GM12878 (cell line): ENCODE measurements around the gene PRKN. TPM values are rescaled to one million over a fixed set of nuclear protein-coding genes. Genes with fewer than 3 reads are reported as not detected.

ENCODE experiments used
- ATAC-seq: fragments of 200-7000 bp; cut with Tn5 transposase; 3 replicates; pipeline ENCODE4 v1.9.1; 2020; ENCODE audit warnings: mild to moderate bottlenecking, moderate library complexity
- BruUV-seq: library from RNA; stranded (reverse); fragments of 400-500 nt; replicated peaks from 2 replicates; lab custom pipeline; 2021; lab: Mats Ljungman, UMichigan
- CTCF ChIA-PET: fragments of 300-600 bp; sonication (Branson Sonifier 250); formaldehyde crosslinking; extraction: SDS; loops from one replicate; lab custom pipeline; 2021; ENCODE audit warnings: inconsistent platforms; lab: Yijun Ruan, JAX
- POLR2A ChIA-PET: fragments of 350-600 bp; formaldehyde crosslinking; extraction: SDS; loops from one replicate; lab custom pipeline; 2021; ENCODE audit warnings: inconsistent platforms; lab: Charles Lee
- RAD21 ChIA-PET: fragments of 300-600 bp; sonication (Branson Sonifier 250); formaldehyde crosslinking; loops from one replicate; lab custom pipeline; 2023; ENCODE audit warnings: antibody characterized with exemption; ENCODE audit not compliant: unreplicated experiment; lab: Charles Lee
- SMC1A ChIA-PET: fragments of 300-600 bp; sonication (Branson Sonifier 250); formaldehyde crosslinking; loops from one replicate; lab custom pipeline; 2023; ENCODE audit not compliant: unreplicated experiment, uncharacterized antibody; lab: Charles Lee
- DNase-seq: peaks from one replicate; pipeline ENCODE4 v3.0.0-alpha.2; 2011; ENCODE audit warnings: low read depth, low spot score
- FAIRE-seq: peaks from 3 replicates; lab custom pipeline; 2011; peaks lifted over from hg19 to GRCh38; lab: Jason Lieb, UNC
- H2AFZ ChIP-seq: 2 replicates; pipeline ENCODE4 v1.6.0; 2011; ENCODE audit warnings: low read depth, low read length, control low read depth; ENCODE audit not compliant: control insufficient read depth
- H3K27ac ChIP-seq: 2 replicates; pipeline ENCODE4 v1.5.1; 2011; ENCODE audit warnings: control low read depth; ENCODE audit not compliant: control insufficient read depth, insufficient read depth
- H3K27me3 ChIP-seq, 2 experiments: replicated peaks in 1 of 2; 2 replicates each; pipeline versions ENCODE4 v1.6.0 to v1.6.1; 2011; ENCODE audit warnings: low read length in 1 of 2; ENCODE audit not compliant: control insufficient read depth in 2 of 2, insufficient read depth in 2 of 2
- H3K36me3 ChIP-seq, 2 experiments: 2 replicates each; pipeline ENCODE4 v1.5.1; 2011; ENCODE audit warnings: low read length in 1 of 2; ENCODE audit not compliant: control insufficient read depth in 2 of 2, insufficient read depth in 2 of 2
- H3K4me1 ChIP-seq: 2 replicates; pipeline ENCODE4 v1.6.1; 2011; ENCODE audit warnings: mild to moderate bottlenecking, low read length, moderate library complexity, mixed read lengths; ENCODE audit not compliant: control insufficient read depth, insufficient read depth
- H3K4me2 ChIP-seq: 2 replicates; pipeline ENCODE4 v1.6.0; 2011; ENCODE audit warnings: control low read depth; ENCODE audit not compliant: control insufficient read depth, insufficient read depth
- H3K4me3 ChIP-seq: fragments of 200-600 bp; sonication (generic); 2 replicates; pipeline ENCODE4 v1.5.1; 2016
- H3K79me2 ChIP-seq: 2 replicates; pipeline ENCODE4 v1.6.0; 2011; ENCODE audit warnings: low read length; ENCODE audit not compliant: control insufficient read depth, insufficient read depth
- H3K9ac ChIP-seq: 2 replicates; pipeline ENCODE4 v1.8.0; 2011; ENCODE audit warnings: low read length, control low read depth, mixed read lengths; ENCODE audit not compliant: control insufficient read depth, insufficient read depth
- H3K9me3 ChIP-seq: replicated peaks from 3 replicates; pipeline ENCODE4 v1.5.1; 2011; ENCODE audit warnings: mild to moderate bottlenecking, low read length; ENCODE audit not compliant: control insufficient read depth, insufficient read depth
- H4K20me1 ChIP-seq: 2 replicates; pipeline ENCODE4 v1.6.0; 2011; ENCODE audit not compliant: control insufficient read depth, insufficient read depth
- HDAC6 ChIP-seq: fragments of 200-600 bp; sonication (generic); IDR thresholded peaks from one replicate; pipeline ENCODE4 v1.8.0; 2017; ENCODE audit warnings: antibody characterized with exemption; ENCODE audit not compliant: unreplicated experiment
- IKZF1 ChIP-seq: fragments of 450-650 bp; conservative IDR thresholded peaks from 2 replicates; pipeline ENCODE4 v1.6.1; 2017; ENCODE audit warnings: antibody characterized with exemption, mild to moderate bottlenecking
- IRF3 ChIP-seq: fragments of 450-650 bp; IDR thresholded peaks from 2 replicates; pipeline ENCODE4 v1.6.1; 2014; ENCODE audit warnings: mild to moderate bottlenecking
- MXI1 ChIP-seq: fragments of 150-350 bp; IDR thresholded peaks from 2 replicates; pipeline ENCODE4 v1.6.1; 2011; ENCODE audit warnings: low read depth, mild to moderate bottlenecking, inconsistent platforms, low read length, improper control_type of control experiment
- NFIC ChIP-seq: IDR thresholded peaks from 2 replicates; pipeline ENCODE4 v1.6.1; 2012; ENCODE audit warnings: low read depth, mild to moderate bottlenecking, inconsistent platforms, low read length, moderate library complexity
- NR2F1 ChIP-seq: fragments of 450-650 bp; conservative IDR thresholded peaks from 2 replicates; pipeline ENCODE4 v1.6.1; 2017; ENCODE audit warnings: mild to moderate bottlenecking
- PAX5 ChIP-seq: IDR thresholded peaks from 2 replicates; pipeline ENCODE4 v1.6.1; 2011; ENCODE audit warnings: low read depth, low read length, borderline replicate concordance
- PAX8 ChIP-seq: fragments of 450-650 bp; IDR thresholded peaks from 2 replicates; pipeline ENCODE4 v1.6.1; 2017; ENCODE audit warnings: mild to moderate bottlenecking, moderate library complexity
- ZBED1 ChIP-seq: IDR thresholded peaks from 2 replicates; pipeline ENCODE4 v1.6.1; 2016; ENCODE audit warnings: borderline replicate concordance
- WGBS: methylation state at CpG from one replicate; pipeline ENCODE4 v1.1.6; 2016; ENCODE audit warnings: low lambda C conversion rate; ENCODE audit not compliant: insufficient replicate concordance, insufficient coverage; ENCODE audit errors: missing lambda C conversion rate; 5-methylcytosine and 5-hydroxymethylcytosine counted together
- in situ Hi-C: fragments of 300-500 bp; cut with MboI; formaldehyde crosslinking; loops from 9 replicates; pipeline ENCODE4 v1.14.3; 2018; ENCODE audit warnings: mixed read lengths
- intact Hi-C: fragments of 100-400 bp; cut with micrococcal nuclease; formaldehyde crosslinking; loops from one replicate; pipeline ENCODE4 v1.14.2; 2022; ENCODE audit not compliant: unreplicated experiment
- polyA plus RNA-seq, 11 experiments: library from polyadenylated mRNA; depleted of rRNA in 4 of 11; unstranded in 6 of 11; stranded (reverse) in 5 of 11; fragments of >200 nt; fragmentation: Nextera tagmentation in 4 of 11; fragmentation: Illumina TruSeq in 1 of 11; extraction: Ambion mirVana in 4 of 11; extraction: Trizol in 1 of 11; gene quantifications; 1 replicate in 1 of 11; 2 replicates in 10 of 11; pipeline versions ENCODE4 v1.2.1 to v1.2.3, GENCODE V29; 2011 to 2016; ENCODE audit warnings: inconsistent platforms in 2 of 11, missing spikeins in 2 of 11, low read depth in 1 of 11
- total RNA-seq, 4 experiments: library from RNA; depleted of rRNA in 3 of 4; stranded (reverse); fragments of >200 nt in 3 of 4; fragmentation: Illumina TruSeq in 1 of 4; extraction: Trizol in 1 of 4; gene quantifications; 2 replicates each; pipeline versions ENCODE4 v1.2.1 to v1.2.3, GENCODE V29; 2013 to 2021

Gene PRKN
- total and polyA plus RNA-seq, 10 of the 15 experiments (the other 5 are each of a cell fraction or from before 2014, with no cell fraction given), result 0.06 to 0.09 TPM; not detected in 8

GRCh38 chr6:161540532-161540931 lies 1187.0 kb downstream of the PRKN start (continued):
- no peak for TF ChIP-seq MXI1

GRCh38 chr6:161536224-161536630 lies 1191.3 kb downstream of the PRKN start:
- Histone ChIP-seq H3K27ac (no peak overlapping the region), H3K36me3 (no peaks in the 10 kb centered on the region), H3K79me2 (no peaks in the 10 kb centered on the region), H4K20me1 (no peaks in the 10 kb centered on the region), H3K4me1 (no peaks in the 10 kb centered on the region), H3K9ac (no peak overlapping the region), H3K4me3 (no peak overlapping the region), H2AFZ (no peak overlapping the region)
- FAIRE-seq (no peak), DNase-seq (no peak), ATAC-seq (no peak)
- intact Hi-C loops, result no loop called here
- CTCF ChIA-PET, result no interaction called here
- RAD21 ChIA-PET, result no interaction called here
- SMC1A ChIA-PET, result no interaction called here
- POLR2A ChIA-PET, result interaction anchor here (0.7 kb wide), 1 partner anchor 830 kb away, joined by 7 read pairs; no protein-coding TSS in a partner anchor
- TF ChIP-seq IKZF1 (no peak), HDAC6 (no peak), PAX5 (no peak), NR2F1 (no peak), IRF3 (no peak), NFIC (no peak), PAX8 (no peak), ZBED1 (no peak)
- TF ChIP-seq, all 136 proteins: peak for 0
- no TSS peak for BruUV-seq
- H3K9me3 ChIP-seq, result no peaks in the 10 kb centered on the region
- no peaks in the 10 kb centered on the region; a peak in 1 of 4 replicates for H3K27me3 ChIP-seq
- WGBS, result 16% methylated on average over 3 of the region's 3 CpGs
- in situ Hi-C loops, result no loop called here
- H3K4me2 ChIP-seq, result no peak overlapping the region
